HG02884 (cell line): ENCODE measurements around the gene ZMIZ1.

Experiments used
- ATAC-seq: cut with Tn5 transposase; IDR thresholded peaks from one replicate; pipeline ENCODE4 v1.9.1; 2021; ENCODE audit warnings: mild to moderate bottlenecking, moderate library complexity; ENCODE audit not compliant: unreplicated experiment

The ZMIZ1 gene

GRCh38 chr10:79049931-79050895 lies 18.6 kb upstream of the ZMIZ1 start:
- ATAC-seq: no peak

DNA sequence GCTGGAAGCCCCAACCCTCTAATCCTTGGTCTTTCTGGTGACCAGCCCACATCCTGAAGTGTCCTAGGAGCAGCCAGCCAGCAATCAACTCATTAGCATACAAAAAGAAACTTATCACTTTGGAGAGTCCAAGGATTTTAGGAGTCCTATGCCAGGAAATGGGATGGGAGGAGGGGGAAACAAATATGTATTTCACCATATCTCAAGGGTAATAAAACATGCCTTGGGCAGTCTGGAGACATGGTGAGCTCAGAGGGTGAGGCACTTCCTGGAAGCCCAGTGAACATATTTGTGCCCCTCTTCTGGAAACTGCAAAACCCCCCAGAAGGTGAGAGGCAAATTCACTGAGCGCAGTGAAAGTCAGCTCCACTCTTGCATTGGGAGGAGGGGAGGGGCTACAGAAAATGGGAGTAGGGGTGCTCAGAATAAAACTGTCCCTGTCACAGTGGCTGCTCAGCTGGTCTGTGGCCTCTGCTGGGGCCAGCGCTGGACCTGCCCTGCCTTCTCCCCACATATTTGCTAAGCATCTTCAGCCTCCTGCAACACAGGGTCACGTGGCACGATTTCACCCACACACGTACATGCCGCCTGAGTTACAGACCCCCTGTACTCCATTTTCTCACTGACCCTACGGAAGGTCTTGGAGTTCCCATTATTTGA lies 17.7 kb upstream of the ZMIZ1 start:
- no peak for ATAC-seq

DNA sequence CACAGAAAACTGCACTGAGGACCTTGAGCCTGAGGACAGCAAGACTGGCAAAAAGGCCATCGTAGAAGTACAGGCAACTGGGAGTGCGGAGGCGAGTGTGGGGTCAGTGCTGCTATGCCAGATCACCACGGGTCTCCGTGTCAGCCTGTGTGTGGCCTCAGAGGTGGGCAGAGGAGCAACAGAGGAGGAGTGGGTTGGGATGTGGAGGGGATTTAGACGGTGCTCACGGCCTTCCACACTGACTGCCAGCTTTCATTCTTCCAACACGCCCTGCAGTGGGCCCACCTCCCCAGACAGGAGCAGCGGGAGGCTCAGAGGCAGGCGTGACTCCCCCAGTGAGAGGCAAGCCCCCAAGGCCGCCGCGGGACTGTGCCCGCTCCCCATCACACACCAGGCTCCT lies 17.0 kb upstream of the ZMIZ1 start:
- no peak for ATAC-seq

GRCh38 chr10:79052291-79053080 lies 16.3 kb upstream of the ZMIZ1 start:
- ATAC-seq: no peak

DNA sequence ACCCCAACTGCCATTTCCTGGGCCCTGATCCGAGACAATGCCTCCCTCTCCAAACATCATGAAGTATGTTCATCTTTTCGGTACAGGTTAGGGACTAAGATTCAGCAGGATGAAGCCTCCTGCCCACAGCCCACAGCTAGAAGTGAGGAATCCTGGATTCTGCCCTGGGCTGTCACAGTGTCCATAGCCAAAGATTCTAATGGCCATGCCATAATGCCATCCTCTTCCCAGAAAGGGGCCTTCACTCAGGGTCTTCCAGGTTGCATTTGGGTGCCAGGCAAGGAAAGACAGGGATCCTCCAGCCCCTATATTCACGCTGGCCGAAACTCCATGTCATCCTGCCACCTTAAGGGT lies 15.7 kb upstream of the ZMIZ1 start:
- no peak for ATAC-seq

DNA sequence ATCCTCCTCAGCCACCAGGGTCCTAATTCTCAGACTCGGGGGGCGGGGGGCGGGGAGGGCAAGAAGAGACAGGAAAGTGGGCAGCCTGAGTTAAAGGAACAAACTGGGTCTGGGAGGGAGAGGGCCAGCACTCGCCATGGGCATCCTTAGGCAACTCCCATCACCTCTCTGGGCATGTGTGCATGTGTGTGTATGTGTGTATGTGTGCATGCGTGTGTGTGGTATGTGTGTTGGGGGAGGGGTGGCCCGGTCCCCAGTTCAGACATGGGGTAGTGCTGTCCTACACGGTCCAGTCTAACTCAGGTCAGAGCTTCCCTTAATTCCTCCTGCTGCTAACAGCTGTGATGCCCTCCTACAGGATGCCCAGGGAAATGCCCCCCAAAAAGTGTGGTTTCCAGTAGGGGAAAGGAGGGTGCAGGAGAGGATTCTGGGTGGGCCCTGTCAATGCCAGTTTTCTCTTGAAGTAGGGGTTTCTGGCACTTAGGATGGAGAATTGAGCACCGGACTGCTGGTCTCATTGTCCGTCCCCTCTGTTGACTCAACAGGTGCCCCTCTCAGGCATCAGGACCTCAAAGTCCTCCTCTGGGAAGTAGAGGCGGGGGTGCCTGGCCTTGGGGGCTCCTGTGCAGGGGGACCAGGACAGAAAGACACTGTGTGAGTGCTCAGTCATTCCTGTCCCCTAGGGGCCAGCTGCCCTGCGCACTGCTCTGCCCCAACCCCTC lies 15.1 kb upstream of the ZMIZ1 start:
- no peak for ATAC-seq

DNA sequence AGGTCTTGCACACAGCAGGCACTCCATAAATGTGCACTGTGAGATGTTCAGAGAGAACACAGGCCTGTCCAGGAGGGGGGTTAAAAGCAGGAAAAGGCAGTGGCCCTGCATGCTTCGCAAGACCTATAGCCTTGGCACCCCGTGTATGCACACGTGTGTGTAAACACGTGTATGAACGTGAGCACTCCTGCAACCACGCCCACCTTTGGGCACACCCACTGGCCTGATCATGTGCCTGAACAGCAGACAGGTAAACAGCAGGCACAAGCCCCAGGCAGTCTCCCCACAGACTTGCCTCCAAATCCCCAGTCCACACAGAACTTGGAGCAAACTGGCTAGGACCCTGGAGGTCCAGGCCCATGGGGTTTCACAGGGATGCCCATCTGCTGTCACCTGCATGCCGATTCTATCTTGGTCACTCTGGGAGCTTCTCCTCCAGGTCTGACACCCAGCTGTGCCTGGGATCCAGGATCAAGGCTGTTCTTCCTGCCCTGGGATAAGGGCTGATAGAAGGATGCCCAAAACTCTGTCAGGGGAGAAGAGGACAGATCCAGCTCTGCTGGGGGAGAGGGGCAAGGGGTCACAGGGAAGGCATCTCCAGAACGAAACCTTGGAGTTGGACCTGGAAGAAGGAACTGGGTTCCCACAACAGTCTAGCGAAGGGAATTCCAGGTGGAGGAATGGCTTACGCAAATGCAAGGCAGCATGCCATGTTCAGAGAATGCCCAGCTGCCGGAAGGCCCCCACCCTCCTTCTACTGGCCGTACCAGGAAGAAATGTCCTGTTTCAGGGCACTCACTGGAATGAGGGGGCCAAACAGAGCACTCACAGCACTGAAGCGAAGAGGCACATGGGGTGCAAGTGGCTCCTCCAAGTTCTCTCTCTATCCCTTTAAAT lies 14.3 kb upstream of the ZMIZ1 start:
- no peak for ATAC-seq

DNA sequence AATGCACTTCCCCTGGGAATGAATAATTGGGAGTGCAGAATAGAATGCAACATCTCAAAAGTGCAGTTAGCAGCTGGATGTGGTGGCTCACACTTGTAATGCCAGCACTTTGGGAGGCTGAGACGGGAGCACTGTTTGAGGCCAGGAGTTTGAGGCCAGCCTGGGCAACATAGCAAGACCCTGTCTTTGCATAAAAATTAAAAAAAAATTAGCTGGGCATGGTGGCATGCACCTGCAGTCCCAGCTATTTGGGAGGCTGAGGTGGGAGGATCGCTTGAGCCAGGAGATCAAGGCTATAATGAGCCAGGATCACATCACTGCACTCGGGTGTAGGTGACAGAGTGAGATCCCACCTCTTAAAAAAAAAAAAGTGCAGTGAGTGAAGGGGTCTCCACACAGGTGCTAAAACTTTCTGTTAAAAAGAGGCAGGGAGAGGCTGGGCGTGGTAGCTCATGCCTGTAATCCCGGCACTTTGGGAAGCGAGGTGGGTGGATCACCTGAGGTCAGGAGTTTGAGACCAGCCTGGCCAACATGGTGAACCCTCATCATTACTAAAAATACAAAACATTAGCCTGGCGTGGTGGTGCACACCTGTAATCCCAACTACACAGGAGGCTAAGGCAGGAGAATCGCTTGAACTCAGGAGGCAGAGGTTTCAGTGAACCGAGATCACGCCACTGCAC lies 13.5 kb upstream of the ZMIZ1 start:
- ATAC-seq: no peak

DNA sequence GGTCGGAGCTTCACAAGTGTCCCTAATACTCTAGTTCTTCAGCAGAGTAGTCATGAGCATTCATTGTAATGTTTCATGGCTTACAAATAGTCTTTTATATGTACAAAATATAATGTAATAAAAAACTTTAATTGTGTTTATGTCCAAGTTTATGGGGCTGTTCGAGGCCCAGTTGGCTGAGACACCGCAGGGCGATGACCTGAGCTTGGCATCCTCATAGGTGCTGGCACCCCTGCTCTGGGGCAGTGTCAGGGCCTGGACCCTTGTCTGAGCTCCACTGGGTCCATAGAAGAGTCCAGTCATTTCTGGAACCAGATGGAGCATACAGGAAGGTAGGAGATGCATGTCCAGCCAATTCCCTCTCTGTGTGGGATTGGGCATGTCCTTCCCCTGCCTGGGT lies 12.9 kb upstream of the ZMIZ1 start:
- ATAC-seq: no peak

DNA sequence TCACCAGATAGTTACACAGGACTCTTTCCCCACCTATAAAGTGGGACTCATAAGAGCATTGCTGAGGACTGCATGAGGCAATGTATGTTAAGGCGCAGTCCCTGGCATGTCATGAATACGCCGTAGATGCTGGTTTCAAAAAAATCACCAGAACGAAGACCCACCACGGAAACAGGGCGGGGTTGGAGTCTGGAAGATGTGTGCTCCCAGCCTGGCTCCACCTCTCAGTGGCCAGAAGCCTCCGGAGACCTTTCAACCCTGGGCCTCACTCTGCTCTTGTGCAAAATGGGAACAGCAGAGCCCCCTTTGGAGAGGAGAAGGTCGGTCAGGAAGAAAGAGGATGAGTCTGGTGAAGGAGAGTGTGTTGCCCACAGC lies 12.4 kb upstream of the ZMIZ1 start:
- no peak for ATAC-seq

DNA sequence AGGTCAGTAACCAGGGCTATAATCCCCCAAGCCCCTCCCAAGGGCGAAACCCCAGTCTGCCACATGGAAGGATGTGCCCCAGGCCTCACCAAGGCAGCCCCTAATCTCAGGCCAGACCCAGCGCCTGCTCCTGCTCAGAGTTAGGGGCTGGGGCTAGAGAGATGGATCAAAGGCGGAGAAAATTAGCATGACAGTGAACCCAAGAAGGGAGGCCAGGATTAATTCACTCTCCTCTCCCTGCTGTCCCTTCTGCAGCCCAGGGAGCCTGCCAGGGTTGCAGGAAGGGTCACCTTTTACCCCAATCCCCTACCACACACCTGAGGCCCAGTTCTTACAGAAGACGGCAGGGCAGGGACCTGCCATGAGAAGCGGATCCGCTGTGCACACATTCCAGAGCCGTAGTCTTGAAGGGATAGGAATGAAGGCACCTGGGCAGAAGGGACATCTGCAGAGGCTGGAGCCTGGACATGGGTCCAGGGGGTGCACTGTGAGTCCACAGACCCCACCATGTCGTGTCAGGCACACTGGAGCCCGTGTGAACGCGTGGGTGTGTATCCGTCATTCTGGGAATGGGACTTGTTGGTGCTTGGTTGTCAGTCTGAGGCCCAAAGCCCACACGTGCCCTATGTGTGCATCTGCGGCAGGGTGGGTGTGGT lies 11.9 kb upstream of the ZMIZ1 start:
- ATAC-seq: no peak

GRCh38 chr10:79057481-79058275 lies 11.1 kb upstream of the ZMIZ1 start:
- ATAC-seq: no peak

- ATAC-seq: no peak
These were observed 9.6 kb upstream of the ZMIZ1 start for GRCh38 chr10:79058899-79059841.

GRCh38 chr10:79059859-79060379 lies 8.8 kb upstream of the ZMIZ1 start:
- ATAC-seq: no peak

GRCh38 chr10:79060641-79061255 lies 8.0 kb upstream of the ZMIZ1 start:
- no peak for ATAC-seq
